ENCODE results near the gene PLEK. TPM values are rescaled to one million over a fixed set of nuclear protein-coding genes. Genes with fewer than 3 reads are reported as not detected.

Gene PLEK
- total RNA-seq, 2 experiments from 2014 or later: 31.8 to 42.5 TPM

Other genes starting within 250 kb of the PLEK start
- gene PNO1, start 207.4 kb upstream of the PLEK start, total RNA-seq: 10 to 100 TPM; 10.5 to 15.1 TPM
- 10 to 100 TPM; 58.6 to 86.4 TPM for gene PPP3R1, start 112.8 kb upstream of the PLEK start, total RNA-seq
- gene CNRIP1, start 45.3 kb upstream of the PLEK start, total RNA-seq: not detected
- 1 to 10 TPM; 3.3 to 3.4 TPM for gene FBXO48, start 102.0 kb downstream of the PLEK start, total RNA-seq
- 1 to 10 TPM; 3.0 to 3.3 TPM for gene APLF, start 102.3 kb downstream of the PLEK start, total RNA-seq

Measured in activated CD8-positive, alpha-beta memory T cell treated with anti-CD3 and anti-CD28 coated beads, Interleukin-2, amount 10 ng/mL, durations not matched to agents 7 days and 5 days (primary cell).